Ramos (cell line): ENCODE data around the gene CABP4.
"Not testable (repeated sequence)": the region's sequence is repeated elsewhere in the genome, so short reads cannot be mapped to it uniquely, and the experiment has no call there.

Experiments used
- in situ Hi-C: fragments of 300-500 bp; cut with MboI; formaldehyde crosslinking; loops from one replicate; pipeline ENCODE4 v1.14.3; 2022; ENCODE audit warnings: low sequenced_read_pairs; ENCODE audit not compliant: unreplicated experiment

The CABP4 gene

GRCh38 chr11:67418476-67419281 lies 36.5 kb upstream of the CABP4 start:
- in situ Hi-C loops = no loop called here

- in situ Hi-C loops = no loop called here
These were observed 35.7 kb upstream of the CABP4 start for GRCh38 chr11:67419325-67420049.

GRCh38 chr11:67420147-67420645 lies 35.0 kb upstream of the CABP4 start:
- in situ Hi-C loops = no loop called here

- in situ Hi-C loops = no loop called here
These were observed 34.3 kb upstream of the CABP4 start for GRCh38 chr11:67420646-67421429.

GRCh38 chr11:67421430-67422031 lies 33.6 kb upstream of the CABP4 start:
- in situ Hi-C loops = no loop called here

GRCh38 chr11:67422891-67423290 lies 32.3 kb upstream of the CABP4 start:
- in situ Hi-C loops = no loop called here

GRCh38 chr11:67423466-67423865 lies 31.7 kb upstream of the CABP4 start:
- in situ Hi-C loops = no loop called here

- in situ Hi-C loops = no loop called here
These were observed 31.1 kb upstream of the CABP4 start for GRCh38 chr11:67423891-67424613.

GRCh38 chr11:67427364-67427859 lies 27.7 kb upstream of the CABP4 start:
- in situ Hi-C loops = not testable (repeated sequence)

GRCh38 chr11:67428052-67429001 lies 26.8 kb upstream of the CABP4 start, which contains the start of gene RPS6KB2:
TSS of gene RPS6KB2 (plus strand) at chr11:67428494. CDS start at chr11:67428546, 52 bp downstream.
- in situ Hi-C loops = no loop called here

- in situ Hi-C loops = no loop called here
These were observed 26.0 kb upstream of the CABP4 start for GRCh38 chr11:67429038-67429668.

GRCh38 chr11:67429722-67430121 lies 25.4 kb upstream of the CABP4 start:
- in situ Hi-C loops = no loop called here

GRCh38 chr11:67431346-67432249 lies 23.6 kb upstream of the CABP4 start:
- in situ Hi-C loops = no loop called here

- in situ Hi-C loops = no loop called here
These were observed 22.4 kb upstream of the CABP4 start for GRCh38 chr11:67432655-67433349.

GRCh38 chr11:67433536-67434394 lies 21.4 kb upstream of the CABP4 start:
- in situ Hi-C loops = no loop called here
